Measurements from ENCODE around the gene FIGNL2. TPM values are rescaled to one million over a fixed set of nuclear protein-coding genes. Genes with fewer than 3 reads are reported as not detected.

FIGNL2 gene
- total and polyA plus RNA-seq, 12 donors = 0.22 to 0.69 (median 0.39) TPM

- TF ChIP-seq CTCF (IDR thresholded peaks at IDR 0.05) = peak in 3 of 9 donors; percentile 16 to 44 (median 36)
- Histone ChIP-seq H3K36me3 (no peaks in the 10 kb centered on the region), H3K27ac (peak overlapping the region; percentile 35 to 87 (median 80)), H3K4me3 (peak overlapping the region; percentile 43 to 72 (median 64)), H3K9me3 (no peaks in the 10 kb centered on the region), H3K27me3 (peaks cover 9 to 58% (median 41%) of the 10 kb centered on the region in 7 donors), H3K4me1 (peaks cover 9 to 62% (median 45%) of the 10 kb centered on the region in 9 donors)
- 33% methylated on average over 32 to 57 of the region's 57 CpGs for WGBS, 2 donors
- peak; percentile 36 to 39 for DNase-seq
- intact Hi-C loops (cut with DNase I) = no loop called here
- peak in 6 of 8 donors; percentile 7 to 41 (median 28) for ATAC-seq
Measured at GRCh38 chr12:51848841-51849735, 570 bp upstream of the FIGNL2 start.

GRCh38 chr12:51847643-51848325, 734 bp downstream of the FIGNL2 start:
- WGBS, 2 donors = 0 to 1% methylated on average over 38 to 40 of the region's 40 CpGs
- DNase-seq = peak; percentile 46

GRCh38 chr12:51846911-51847642, 1.4 kb downstream of the FIGNL2 start:
- ATAC-seq = peak; percentile 36 to 71 (median 53)
- 1% methylated on average over 59 of the region's 59 CpGs for WGBS, 2 donors
- Histone ChIP-seq H3K36me3 (no peaks in the 10 kb centered on the region), H3K4me3 (peak overlapping the region; percentile 43 to 72 (median 64)), H3K27me3 (peaks cover 9 to 73% (median 55%) of the 10 kb centered on the region in 7 donors), H3K27ac (peak overlapping the region in 9 of 10 donors; percentile 60 to 87 (median 81)), H3K4me1 (peaks cover 9 to 55% (median 41%) of the 10 kb centered on the region in 9 donors), H3K9me3 (no peaks in the 10 kb centered on the region)
- DNase-seq = peak; percentile 64 to 70
- intact Hi-C loops (cut with DNase I) = no loop called here
- peak in 3 of 9 donors; percentile 15 to 25 (median 22) for TF ChIP-seq CTCF (IDR thresholded peaks at IDR 0.05)

More at GRCh38 chr12:51847643-51848325, 734 bp downstream of the FIGNL2 start:
- Histone ChIP-seq H3K4me3 (peak overlapping the region; percentile 43 to 72 (median 64)), H3K27me3 (peaks cover 9 to 69% (median 49%) of the 10 kb centered on the region in 7 donors), H3K4me1 (peaks cover 9 to 58% (median 45%) of the 10 kb centered on the region in 9 donors), H3K36me3 (no peaks in the 10 kb centered on the region), H3K9me3 (no peaks in the 10 kb centered on the region), H3K27ac (peak overlapping the region; percentile 29 to 87 (median 80))
- intact Hi-C loops (cut with DNase I) = no loop called here
- TF ChIP-seq CTCF (IDR thresholded peaks at IDR 0.05) = no peak
- peak; percentile 19 to 61 (median 44) for ATAC-seq

All from heart right ventricle (tissue), 16 donors.